ENCODE results near the gene ASB3.

- no peak for TF ChIP-seq CTCF (IDR thresholded peaks at IDR 0.05)
- no peak for TF ChIP-seq POLR2A (IDR thresholded peaks at IDR 0.05)
Measured at GRCh38 chr2:53801547-53801946, 14.8 kb upstream of the ASB3 start.
